GM12878 (cell line): ENCODE data around the gene ZNF335. TPM values are rescaled to one million over a fixed set of nuclear protein-coding genes. Genes with fewer than 3 reads are reported as not detected.

Experiments used
- BCLAF1 ChIP-seq: fragments of 450-650 bp; IDR thresholded peaks from 2 replicates; pipeline ENCODE4 v1.6.1; 2017; ENCODE audit warnings: antibody characterized with exemption, mild to moderate bottlenecking, moderate library complexity
- CHD2 ChIP-seq: IDR thresholded peaks from 2 replicates; pipeline ENCODE4 v1.6.1; 2011; ENCODE audit warnings: low read depth, low read length, improper control_type of control experiment, borderline replicate concordance
- CREB1 ChIP-seq: IDR thresholded peaks from 2 replicates; pipeline ENCODE4 v1.6.1; 2012; ENCODE audit warnings: low read depth, mild to moderate bottlenecking, inconsistent platforms
- CREM ChIP-seq: IDR thresholded peaks from 2 replicates; pipeline ENCODE4 v1.6.1; 2014; ENCODE audit warnings: antibody characterized with exemption, low read depth
- FOS ChIP-seq: IDR thresholded peaks from 3 replicates; pipeline ENCODE4 v1.6.1; 2011; ENCODE audit warnings: borderline replicate concordance; ENCODE audit not compliant: insufficient read length; ENCODE audit errors: extremely low read depth
- HCFC1 ChIP-seq: fragments of 150-350 bp; IDR thresholded peaks from 2 replicates; pipeline ENCODE4 v1.6.1; 2014; ENCODE audit warnings: low read length
- HDAC2 ChIP-seq: fragments of 200-600 bp; sonication (generic); IDR thresholded peaks from 2 replicates; pipeline ENCODE4 v1.6.1; 2017
- HDAC6 ChIP-seq: fragments of 200-600 bp; sonication (generic); IDR thresholded peaks from one replicate; pipeline ENCODE4 v1.8.0; 2017; ENCODE audit warnings: antibody characterized with exemption; ENCODE audit not compliant: unreplicated experiment
- KDM1A ChIP-seq: fragments of 200-600 bp; sonication (generic); IDR thresholded peaks from 2 replicates; pipeline ENCODE4 v1.6.1; 2016; ENCODE audit warnings: borderline replicate concordance
- MEF2A ChIP-seq: IDR thresholded peaks from 2 replicates; pipeline ENCODE4 v1.6.1; 2011; ENCODE audit warnings: low read depth, mild to moderate bottlenecking, low read length, moderate library complexity; ENCODE audit not compliant: insufficient read depth
- MEF2B ChIP-seq: fragments of 450-650 bp; IDR thresholded peaks from 2 replicates; pipeline ENCODE4 v1.6.1; 2018; ENCODE audit warnings: mild to moderate bottlenecking, moderate library complexity; ENCODE audit not compliant: partially characterized antibody, poor library complexity, severe bottlenecking
- NFYA ChIP-seq: IDR thresholded peaks from 2 replicates; pipeline ENCODE4 v1.6.1; 2011; ENCODE audit warnings: low read depth, mild to moderate bottlenecking, low read length, improper control_type of control experiment, borderline replicate concordance
- NFYB ChIP-seq: IDR thresholded peaks from 2 replicates; pipeline ENCODE4 v1.6.1; 2011; ENCODE audit warnings: low read depth, mild to moderate bottlenecking, low read length, improper control_type of control experiment, moderate library complexity; ENCODE audit not compliant: insufficient read depth
- RELA ChIP-seq: fragments of 450-650 bp; IDR thresholded peaks from 2 replicates; pipeline ENCODE4 v1.8.0; 2014; ENCODE audit warnings: borderline replicate concordance; ENCODE audit not compliant: partially characterized antibody
- SIX5 ChIP-seq: IDR thresholded peaks from 2 replicates; pipeline ENCODE4 v1.6.1; 2011; ENCODE audit warnings: mild to moderate bottlenecking, low read depth, low read length, moderate library complexity; ENCODE audit not compliant: severe bottlenecking
- SMAD5 ChIP-seq: IDR thresholded peaks from 2 replicates; pipeline ENCODE4 v1.6.1; 2016; ENCODE audit warnings: antibody characterized with exemption, low read depth
- SP1 ChIP-seq: IDR thresholded peaks from one replicate; pipeline ENCODE4 v1.6.1; 2011; ENCODE audit warnings: low read depth, low read length
- SREBF1 ChIP-seq: IDR thresholded peaks from 2 replicates; pipeline ENCODE4 v1.6.1; 2012; ENCODE audit warnings: mild to moderate bottlenecking, low read length
- WRNIP1 ChIP-seq: IDR thresholded peaks from 2 replicates; pipeline ENCODE4 v1.6.1; 2011; ENCODE audit warnings: low read depth, low read length, improper control_type of control experiment, borderline replicate concordance
- ZNF207 ChIP-seq: fragments of 450-650 bp; IDR thresholded peaks from 2 replicates; pipeline ENCODE4 v1.6.1; 2014; ENCODE audit warnings: antibody characterized with exemption, mild to moderate bottlenecking, borderline replicate concordance
- ZNF622 ChIP-seq: fragments of 450-650 bp; IDR thresholded peaks from 2 replicates; pipeline ENCODE4 v1.6.1; 2017; ENCODE audit warnings: mild to moderate bottlenecking, inconsistent platforms
- ZSCAN29 ChIP-seq: fragments of 450-650 bp; IDR thresholded peaks from 2 replicates; pipeline ENCODE4 v1.6.1; 2017; ENCODE audit warnings: mild to moderate bottlenecking, moderate library complexity
- polyA plus RNA-seq, 11 experiments: library from polyadenylated mRNA; depleted of rRNA in 4 of 11; unstranded in 6 of 11; stranded (reverse) in 5 of 11; fragments of >200 nt; fragmentation: Nextera tagmentation in 4 of 11; fragmentation: Illumina TruSeq in 1 of 11; extraction: Ambion mirVana in 4 of 11; extraction: Trizol in 1 of 11; gene quantifications; 1 replicate in 1 of 11; 2 replicates in 10 of 11; pipeline versions ENCODE4 v1.2.1 to v1.2.3, GENCODE V29; 2011 to 2016; ENCODE audit warnings: inconsistent platforms in 2 of 11, missing spikeins in 2 of 11, low read depth in 1 of 11
- total RNA-seq, 4 experiments: library from RNA; depleted of rRNA in 3 of 4; stranded (reverse); fragments of >200 nt in 3 of 4; fragmentation: Illumina TruSeq in 1 of 4; extraction: Trizol in 1 of 4; gene quantifications; 2 replicates each; pipeline versions ENCODE4 v1.2.1 to v1.2.3, GENCODE V29; 2013 to 2021
- TF ChIP-seq, protein P1 (sequence below): fragments of 450-650 bp; IDR thresholded peaks from 2 replicates; pipeline ENCODE4 v1.6.1; 2016; ENCODE audit warnings: mild to moderate bottlenecking, moderate library complexity, borderline replicate concordance
- TF ChIP-seq, protein P2 (sequence below): fragments of 450-650 bp; IDR thresholded peaks from 2 replicates; pipeline ENCODE4 v1.6.1; 2014; ENCODE audit warnings: mild to moderate bottlenecking

ZNF335 gene
- total and polyA plus RNA-seq, 10 of the 15 experiments (the other 5 are each of a cell fraction or from before 2014, with no cell fraction given): 0.74 to 30.1 (median 14.5) TPM

DNA sequence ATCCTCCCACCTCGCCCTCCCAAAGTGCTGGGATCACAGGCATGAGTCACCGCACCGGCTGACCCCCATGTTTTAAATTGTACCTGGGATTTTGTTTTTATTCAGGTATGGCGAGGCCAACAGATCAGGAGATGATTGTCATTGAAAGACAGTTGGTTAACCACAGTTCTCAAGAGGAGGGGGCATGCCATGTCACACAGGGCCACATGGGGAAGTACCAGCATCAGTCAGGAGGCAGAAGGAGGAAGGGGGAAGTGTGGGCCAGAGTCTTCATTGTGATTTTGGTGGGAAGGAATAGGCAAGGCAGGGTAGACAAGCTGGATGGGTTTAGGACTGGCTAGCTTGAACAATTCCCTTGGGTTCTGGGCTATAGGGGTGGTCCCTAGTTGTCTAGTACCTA lies 26.8 kb upstream of the ZNF335 start (continued):
- no peak for TF ChIP-seq SIX5
- no peak for TF ChIP-seq FOS
- no peak for TF ChIP-seq RELA
- TF ChIP-seq SREBF1: no peak
- TF ChIP-seq, protein P1, sequence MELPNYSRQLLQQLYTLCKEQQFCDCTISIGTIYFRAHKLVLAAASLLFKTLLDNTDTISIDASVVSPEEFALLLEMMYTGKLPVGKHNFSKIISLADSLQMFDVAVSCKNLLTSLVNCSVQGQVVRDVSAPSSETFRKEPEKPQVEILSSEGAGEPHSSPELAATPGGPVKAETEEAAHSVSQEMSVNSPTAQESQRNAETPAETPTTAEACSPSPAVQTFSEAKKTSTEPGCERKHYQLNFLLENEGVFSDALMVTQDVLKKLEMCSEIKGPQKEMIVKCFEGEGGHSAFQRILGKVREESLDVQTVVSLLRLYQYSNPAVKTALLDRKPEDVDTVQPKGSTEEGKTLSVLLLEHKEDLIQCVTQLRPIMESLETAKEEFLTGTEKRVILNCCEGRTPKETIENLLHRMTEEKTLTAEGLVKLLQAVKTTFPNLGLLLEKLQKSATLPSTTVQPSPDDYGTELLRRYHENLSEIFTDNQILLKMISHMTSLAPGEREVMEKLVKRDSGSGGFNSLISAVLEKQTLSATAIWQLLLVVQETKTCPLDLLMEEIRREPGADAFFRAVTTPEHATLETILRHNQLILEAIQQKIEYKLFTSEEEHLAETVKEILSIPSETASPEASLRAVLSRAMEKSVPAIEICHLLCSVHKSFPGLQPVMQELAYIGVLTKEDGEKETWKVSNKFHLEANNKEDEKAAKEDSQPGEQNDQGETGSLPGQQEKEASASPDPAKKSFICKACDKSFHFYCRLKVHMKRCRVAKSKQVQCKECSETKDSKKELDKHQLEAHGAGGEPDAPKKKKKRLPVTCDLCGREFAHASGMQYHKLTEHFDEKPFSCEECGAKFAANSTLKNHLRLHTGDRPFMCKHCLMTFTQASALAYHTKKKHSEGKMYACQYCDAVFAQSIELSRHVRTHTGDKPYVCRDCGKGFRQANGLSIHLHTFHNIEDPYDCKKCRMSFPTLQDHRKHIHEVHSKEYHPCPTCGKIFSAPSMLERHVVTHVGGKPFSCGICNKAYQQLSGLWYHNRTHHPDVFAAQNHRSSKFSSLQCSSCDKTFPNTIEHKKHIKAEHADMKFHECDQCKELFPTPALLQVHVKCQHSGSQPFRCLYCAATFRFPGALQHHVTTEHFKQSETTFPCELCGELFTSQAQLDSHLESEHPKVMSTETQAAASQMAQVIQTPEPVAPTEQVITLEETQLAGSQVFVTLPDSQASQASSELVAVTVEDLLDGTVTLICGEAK: no peak
- no peak for TF ChIP-seq BCLAF1
- TF ChIP-seq SP1: no peak
- TF ChIP-seq, protein P2, sequence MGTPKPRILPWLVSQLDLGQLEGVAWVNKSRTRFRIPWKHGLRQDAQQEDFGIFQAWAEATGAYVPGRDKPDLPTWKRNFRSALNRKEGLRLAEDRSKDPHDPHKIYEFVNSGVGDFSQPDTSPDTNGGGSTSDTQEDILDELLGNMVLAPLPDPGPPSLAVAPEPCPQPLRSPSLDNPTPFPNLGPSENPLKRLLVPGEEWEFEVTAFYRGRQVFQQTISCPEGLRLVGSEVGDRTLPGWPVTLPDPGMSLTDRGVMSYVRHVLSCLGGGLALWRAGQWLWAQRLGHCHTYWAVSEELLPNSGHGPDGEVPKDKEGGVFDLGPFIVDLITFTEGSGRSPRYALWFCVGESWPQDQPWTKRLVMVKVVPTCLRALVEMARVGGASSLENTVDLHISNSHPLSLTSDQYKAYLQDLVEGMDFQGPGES: no peak
- TF ChIP-seq HDAC2: no peak
- no peak for TF ChIP-seq MEF2B
- 0 out of 2 replicates have a peak, but pooled peaks have one; percentile 19 for TF ChIP-seq CHD2
- TF ChIP-seq HCFC1: no peak
- TF ChIP-seq WRNIP1: no peak
- TF ChIP-seq NFYB: no peak
- no peak for TF ChIP-seq HDAC6
- TF ChIP-seq SMAD5: no peak
- no peak for TF ChIP-seq CREB1
- no peak for TF ChIP-seq KDM1A
- TF ChIP-seq NFYA: no peak
- no peak for TF ChIP-seq ZSCAN29
- no peak for TF ChIP-seq ZNF622
- TF ChIP-seq MEF2A: no peak
- TF ChIP-seq ZNF207: no peak
- TF ChIP-seq CREM: no peak
